ENCODE data around the gene PRMT1. TPM values are rescaled to one million over a fixed set of nuclear protein-coding genes. Genes with fewer than 3 reads are reported as not detected.
"Not testable (repeated sequence)": the region's sequence is repeated elsewhere in the genome, so short reads cannot be mapped to it uniquely, and the experiment has no call there.

Gene PRMT1
- polyA plus RNA-seq, 1 donor from 2014 or later, result 610 TPM

DNA sequence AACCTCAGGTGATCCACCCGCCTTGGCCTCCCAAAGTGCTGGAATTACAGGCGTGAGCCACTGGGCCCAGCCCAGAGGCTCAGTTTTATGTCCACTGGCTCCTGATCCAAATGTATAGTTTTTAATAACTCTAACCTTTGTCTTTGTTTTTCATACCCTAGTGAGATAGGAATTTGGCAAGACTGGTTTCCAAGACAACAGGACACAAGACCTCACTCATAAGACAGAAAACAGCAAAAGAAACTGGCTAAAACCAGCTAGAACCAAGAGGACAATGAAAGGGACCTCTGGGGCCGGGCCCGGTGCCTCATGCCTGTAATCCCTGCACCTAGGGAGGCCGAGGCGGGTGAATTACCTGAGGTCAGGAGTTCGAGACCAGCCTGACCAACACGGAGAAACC is 41.4 kb downstream of the PRMT1 start:
- no peak overlapping the region for H2AFZ ChIP-seq (ENCODE audit: low read depth, low read length)
- TF ChIP-seq EZH2 (IDR thresholded peaks at IDR 0.05; ENCODE audit: borderline replicate concordance, insufficient read depth, low read length, poor library complexity, severe bottlenecking), result no peak
- no peaks in the 10 kb centered on the region for H3F3A ChIP-seq (ENCODE audit: insufficient read depth, low read length, poor library complexity, severe bottlenecking)
- H3K36me3 ChIP-seq (ENCODE audit: insufficient read depth, low read length), result peaks cover 1% of the 10 kb centered on the region
- H3K9me2 ChIP-seq (ENCODE audit: insufficient read depth, low read length), result no peaks in the 10 kb centered on the region
- no peaks in the 10 kb centered on the region for H3K79me2 ChIP-seq (replicated peaks; ENCODE audit: insufficient read depth, low read length)
- H3K4me2 ChIP-seq (ENCODE audit: low read length), result no peak overlapping the region
- H3K4me3 ChIP-seq (ENCODE audit: low read length), result no peak overlapping the region
- H3K27me3 ChIP-seq (ENCODE audit: insufficient read depth, low read depth, low read length), result no peaks in the 10 kb centered on the region
- no peak overlapping the region for H3K9ac ChIP-seq (ENCODE audit: low read length)
- H4K20me1 ChIP-seq (ENCODE audit: insufficient read depth), result no peaks in the 10 kb centered on the region
- H3K27ac ChIP-seq (ENCODE audit: low read length), result no peak overlapping the region
- H3K9me3 ChIP-seq (ENCODE audit: low read length), result no peaks in the 10 kb centered on the region

DNA sequence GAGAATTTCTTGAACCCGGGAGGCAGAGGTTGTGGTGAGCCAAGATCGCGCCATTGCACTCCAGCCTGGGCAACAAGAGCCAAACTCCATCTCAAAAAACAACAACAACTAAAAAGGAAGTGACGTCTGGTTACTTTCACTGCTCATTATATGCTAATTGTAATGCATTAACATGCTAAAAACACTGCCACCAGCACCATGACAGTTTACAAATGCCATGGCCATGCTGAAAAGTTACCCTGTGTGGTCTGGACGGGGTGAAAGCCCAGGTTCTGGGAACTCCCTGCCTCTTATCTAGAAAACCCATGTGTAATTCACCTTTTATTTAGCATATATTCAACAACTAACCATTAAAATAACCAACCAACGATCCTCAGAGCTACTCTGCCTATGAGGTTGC is 41.9 kb downstream of the PRMT1 start:
- Histone ChIP-seq H3K79me2 (replicated peaks; ENCODE audit: insufficient read depth, low read length) (no peaks in the 10 kb centered on the region), H3K27me3 (ENCODE audit: insufficient read depth, low read depth, low read length) (no peaks in the 10 kb centered on the region), H3F3A (ENCODE audit: insufficient read depth, low read length, poor library complexity, severe bottlenecking) (no peaks in the 10 kb centered on the region), H3K4me3 (ENCODE audit: low read length) (no peak overlapping the region), H4K20me1 (ENCODE audit: insufficient read depth) (no peaks in the 10 kb centered on the region), H2AFZ (ENCODE audit: low read depth, low read length) (no peak overlapping the region), H3K36me3 (ENCODE audit: insufficient read depth, low read length) (no peaks in the 10 kb centered on the region), H3K9ac (ENCODE audit: low read length) (no peak overlapping the region), H3K9me3 (ENCODE audit: low read length) (no peaks in the 10 kb centered on the region), H3K27ac (ENCODE audit: low read length) (no peak overlapping the region), H3K9me2 (ENCODE audit: insufficient read depth, low read length) (no peaks in the 10 kb centered on the region), H3K4me2 (ENCODE audit: low read length) (no peak overlapping the region)
- TF ChIP-seq SMC3 (conservative IDR thresholded peaks at IDR 0.05; ENCODE audit: poor library complexity) (no peak), MXI1 (conservative IDR thresholded peaks at IDR 0.05; ENCODE audit: poor library complexity, severe bottlenecking) (no peak), TAF1 (IDR thresholded peaks at IDR 0.05; ENCODE audit: low read depth) (no peak), EP300 (conservative IDR thresholded peaks at IDR 0.05; ENCODE audit: poor library complexity, severe bottlenecking) (no peak), EZH2 (IDR thresholded peaks at IDR 0.05; ENCODE audit: borderline replicate concordance, insufficient read depth, low read length, poor library complexity, severe bottlenecking) (no peak), RAD21 (conservative IDR thresholded peaks at IDR 0.05) (no peak), POLR2AphosphoS5 (IDR thresholded peaks at IDR 0.05) (no peak)
- TF ChIP-seq, protein P1, sequence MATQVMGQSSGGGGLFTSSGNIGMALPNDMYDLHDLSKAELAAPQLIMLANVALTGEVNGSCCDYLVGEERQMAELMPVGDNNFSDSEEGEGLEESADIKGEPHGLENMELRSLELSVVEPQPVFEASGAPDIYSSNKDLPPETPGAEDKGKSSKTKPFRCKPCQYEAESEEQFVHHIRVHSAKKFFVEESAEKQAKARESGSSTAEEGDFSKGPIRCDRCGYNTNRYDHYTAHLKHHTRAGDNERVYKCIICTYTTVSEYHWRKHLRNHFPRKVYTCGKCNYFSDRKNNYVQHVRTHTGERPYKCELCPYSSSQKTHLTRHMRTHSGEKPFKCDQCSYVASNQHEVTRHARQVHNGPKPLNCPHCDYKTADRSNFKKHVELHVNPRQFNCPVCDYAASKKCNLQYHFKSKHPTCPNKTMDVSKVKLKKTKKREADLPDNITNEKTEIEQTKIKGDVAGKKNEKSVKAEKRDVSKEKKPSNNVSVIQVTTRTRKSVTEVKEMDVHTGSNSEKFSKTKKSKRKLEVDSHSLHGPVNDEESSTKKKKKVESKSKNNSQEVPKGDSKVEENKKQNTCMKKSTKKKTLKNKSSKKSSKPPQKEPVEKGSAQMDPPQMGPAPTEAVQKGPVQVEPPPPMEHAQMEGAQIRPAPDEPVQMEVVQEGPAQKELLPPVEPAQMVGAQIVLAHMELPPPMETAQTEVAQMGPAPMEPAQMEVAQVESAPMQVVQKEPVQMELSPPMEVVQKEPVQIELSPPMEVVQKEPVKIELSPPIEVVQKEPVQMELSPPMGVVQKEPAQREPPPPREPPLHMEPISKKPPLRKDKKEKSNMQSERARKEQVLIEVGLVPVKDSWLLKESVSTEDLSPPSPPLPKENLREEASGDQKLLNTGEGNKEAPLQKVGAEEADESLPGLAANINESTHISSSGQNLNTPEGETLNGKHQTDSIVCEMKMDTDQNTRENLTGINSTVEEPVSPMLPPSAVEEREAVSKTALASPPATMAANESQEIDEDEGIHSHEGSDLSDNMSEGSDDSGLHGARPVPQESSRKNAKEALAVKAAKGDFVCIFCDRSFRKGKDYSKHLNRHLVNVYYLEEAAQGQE (IDR thresholded peaks at IDR 0.05; ENCODE audit: borderline replicate concordance), result no peak
- TF ChIP-seq, protein P2, sequence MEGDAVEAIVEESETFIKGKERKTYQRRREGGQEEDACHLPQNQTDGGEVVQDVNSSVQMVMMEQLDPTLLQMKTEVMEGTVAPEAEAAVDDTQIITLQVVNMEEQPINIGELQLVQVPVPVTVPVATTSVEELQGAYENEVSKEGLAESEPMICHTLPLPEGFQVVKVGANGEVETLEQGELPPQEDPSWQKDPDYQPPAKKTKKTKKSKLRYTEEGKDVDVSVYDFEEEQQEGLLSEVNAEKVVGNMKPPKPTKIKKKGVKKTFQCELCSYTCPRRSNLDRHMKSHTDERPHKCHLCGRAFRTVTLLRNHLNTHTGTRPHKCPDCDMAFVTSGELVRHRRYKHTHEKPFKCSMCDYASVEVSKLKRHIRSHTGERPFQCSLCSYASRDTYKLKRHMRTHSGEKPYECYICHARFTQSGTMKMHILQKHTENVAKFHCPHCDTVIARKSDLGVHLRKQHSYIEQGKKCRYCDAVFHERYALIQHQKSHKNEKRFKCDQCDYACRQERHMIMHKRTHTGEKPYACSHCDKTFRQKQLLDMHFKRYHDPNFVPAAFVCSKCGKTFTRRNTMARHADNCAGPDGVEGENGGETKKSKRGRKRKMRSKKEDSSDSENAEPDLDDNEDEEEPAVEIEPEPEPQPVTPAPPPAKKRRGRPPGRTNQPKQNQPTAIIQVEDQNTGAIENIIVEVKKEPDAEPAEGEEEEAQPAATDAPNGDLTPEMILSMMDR (IDR thresholded peaks at IDR 0.05; ENCODE audit: poor library complexity, severe bottlenecking), result no peak

DNA sequence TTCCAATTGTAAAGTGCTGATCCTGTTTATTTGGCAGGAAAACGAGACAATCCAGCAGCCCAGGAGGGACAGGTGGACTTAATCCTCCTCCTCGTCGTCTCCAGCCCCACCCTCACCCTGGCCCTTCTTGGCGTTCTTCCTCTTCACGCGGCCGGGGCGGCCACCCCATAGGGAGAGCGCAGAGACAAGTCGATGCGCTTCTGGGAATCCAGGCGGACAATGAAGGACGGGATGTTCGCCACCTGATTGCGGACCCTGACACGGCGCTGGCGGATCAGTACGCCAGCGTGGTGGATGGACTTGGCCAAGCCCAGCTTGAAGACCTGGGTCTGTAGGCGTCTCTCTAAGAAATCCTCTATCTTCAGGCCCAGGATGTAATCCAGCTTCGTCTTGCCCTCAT is 42.3 kb downstream of the PRMT1 start:
- H3K36me3 ChIP-seq (ENCODE audit: insufficient read depth, low read length); H3K79me2 ChIP-seq (replicated peaks; ENCODE audit: insufficient read depth, low read length); H3K27ac ChIP-seq (ENCODE audit: low read length); H3K27me3 ChIP-seq (ENCODE audit: insufficient read depth, low read depth, low read length); H3F3A ChIP-seq (ENCODE audit: insufficient read depth, low read length, poor library complexity, severe bottlenecking); H3K4me3 ChIP-seq (ENCODE audit: low read length); H4K20me1 ChIP-seq (ENCODE audit: insufficient read depth); H3K9me2 ChIP-seq (ENCODE audit: insufficient read depth, low read length); H3K9ac ChIP-seq (ENCODE audit: low read length); H3K9me3 ChIP-seq (ENCODE audit: low read length); H2AFZ ChIP-seq (ENCODE audit: low read depth, low read length); H3K4me2 ChIP-seq (ENCODE audit: low read length): not testable (repeated sequence)
